NCI-H748 (cell line): Measurements from ENCODE around the gene GRPEL1.
A peak's percentile ranks its signal among the peaks of the same experiment; 100 is the strongest.

ENCODE experiments used
- DNase-seq: peaks from one replicate; lab custom pipeline; 2025; ENCODE audit not compliant: unreplicated experiment; lab: John Stamatoyannopoulos, UW

The GRPEL1 gene

GRCh38 chr4:7045961-7046921 is 21.6 kb downstream of the GRPEL1 start:
- DNase-seq: no peak

GRCh38 chr4:7045553-7045952 is 22.3 kb downstream of the GRPEL1 start:
- no peak for DNase-seq

GRCh38 chr4:7044137-7044930 is 23.5 kb downstream of the GRPEL1 start:
- no peak for DNase-seq

DNA sequence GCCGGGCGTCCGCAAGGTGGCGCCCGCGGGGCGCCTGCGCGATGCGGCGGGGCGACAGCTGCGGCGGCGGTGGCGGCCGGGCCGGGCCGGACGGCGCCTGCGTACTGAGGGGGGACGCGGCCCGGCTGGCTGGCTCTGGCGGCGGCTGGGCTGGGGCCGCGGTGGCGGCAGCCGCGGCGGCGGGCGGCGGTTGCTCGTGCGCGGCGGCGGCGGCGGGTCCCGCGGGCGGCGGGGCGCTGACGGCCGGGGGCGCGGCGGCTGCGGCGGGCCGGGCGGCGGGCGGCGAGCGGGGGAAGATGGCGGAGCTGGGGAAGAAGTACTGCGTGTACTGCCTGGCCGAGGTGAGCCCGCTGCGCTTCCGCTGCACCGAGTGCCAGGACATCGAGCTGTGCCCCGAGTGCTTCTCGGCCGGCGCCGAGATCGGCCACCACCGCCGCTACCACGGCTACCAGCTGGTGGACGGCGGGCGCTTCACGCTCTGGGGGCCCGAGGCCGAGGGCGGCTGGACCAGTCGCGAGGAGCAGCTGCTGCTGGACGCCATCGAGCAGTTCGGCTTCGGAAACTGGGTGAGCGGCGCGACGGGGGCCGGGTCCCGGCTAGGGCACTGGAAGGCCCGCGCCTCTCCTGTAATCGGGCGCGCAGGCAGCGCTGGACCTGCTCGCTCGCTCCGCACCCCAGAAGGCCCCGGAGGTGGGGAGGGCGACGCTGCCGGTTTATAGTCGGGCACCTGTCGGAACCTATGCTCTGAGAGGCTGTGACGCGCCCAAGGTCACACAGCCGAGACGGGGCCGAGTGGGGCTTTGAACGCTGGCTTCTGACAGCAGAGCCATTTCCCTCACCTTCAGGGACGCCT is 24.4 kb downstream of the GRPEL1 start, which contains the start of gene TADA2B:
Gene TADA2B, plus strand, starts transcription at position 89 of the 853 bp plus-strand sequence. Its CDS starts 208 bp downstream, at position 297.
- peak; percentile 49 for DNase-seq

DNA sequence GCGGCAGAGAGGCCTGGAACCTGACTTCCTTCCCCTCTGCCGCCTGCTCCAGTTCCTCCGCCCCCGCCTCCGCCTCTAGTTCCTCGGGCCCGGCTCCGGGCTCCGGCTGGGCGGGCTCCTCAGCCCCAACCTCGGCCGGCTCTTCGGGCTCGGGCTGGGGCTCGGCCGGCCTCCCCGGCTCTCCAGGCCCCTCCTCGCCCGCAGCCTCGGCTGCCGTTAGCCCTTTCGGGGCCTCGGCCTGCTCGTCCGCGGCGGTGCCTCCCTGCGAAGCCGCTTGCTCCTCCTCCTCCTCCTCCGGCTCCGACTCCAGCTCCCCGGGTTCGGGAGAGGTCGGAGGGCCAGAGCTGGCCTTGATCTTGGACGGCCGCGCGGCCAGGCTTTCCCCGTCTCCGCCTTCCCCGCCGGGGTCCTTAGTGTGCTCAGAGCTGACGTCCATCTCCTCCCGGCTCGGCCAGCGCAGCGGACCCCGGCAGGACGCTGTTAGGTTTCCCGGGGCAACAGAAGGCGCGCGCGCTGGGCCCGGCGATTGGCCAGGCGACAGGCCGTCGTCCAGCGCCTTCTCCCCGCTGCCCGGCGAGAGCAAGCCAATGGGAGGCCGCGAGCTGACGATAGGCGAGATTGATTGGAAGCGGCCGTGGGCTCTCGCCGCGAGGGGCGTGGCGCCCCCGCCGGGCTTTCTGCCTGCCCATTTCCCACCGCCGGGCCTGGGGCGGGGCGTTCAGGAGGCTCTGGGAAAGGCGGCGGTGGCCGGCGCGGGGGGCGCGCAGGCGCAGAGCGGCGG is 25.2 kb downstream of the GRPEL1 start:
- DNase-seq: peak; percentile 97

DNA sequence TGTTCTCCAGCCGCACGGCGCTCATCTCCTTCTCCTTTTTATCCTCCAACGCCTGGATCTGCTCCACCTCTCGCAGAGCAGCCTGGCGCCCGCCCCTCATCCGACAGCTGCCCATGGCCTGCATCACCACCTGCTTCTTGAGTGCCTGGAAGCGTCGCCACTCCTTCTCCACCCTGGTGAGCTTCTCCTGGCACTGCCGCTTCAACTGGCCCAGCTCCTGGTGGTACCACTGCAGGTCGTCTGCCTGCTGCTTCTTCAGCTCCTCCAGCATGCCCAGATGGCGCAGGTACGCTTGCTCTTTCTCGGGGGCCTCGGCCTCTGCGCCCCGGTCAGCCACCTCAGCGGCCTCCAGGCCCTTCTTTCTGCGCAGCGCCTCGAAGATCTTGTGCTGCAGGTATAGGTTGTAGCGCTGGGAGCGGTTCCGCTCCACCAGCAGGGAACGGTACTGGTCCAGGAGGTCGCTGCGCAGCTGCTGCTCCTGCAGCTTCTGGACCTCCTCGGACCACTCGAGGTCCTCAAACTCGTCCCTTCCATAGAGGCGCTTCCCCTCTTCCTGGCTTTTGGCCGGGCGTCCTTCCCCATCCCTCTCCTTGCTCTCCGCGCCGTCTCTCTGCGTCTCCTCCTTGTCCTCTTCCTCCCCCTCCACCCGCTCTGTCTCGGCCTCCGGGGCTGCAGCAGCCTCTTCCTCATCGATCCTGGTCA is 25.9 kb downstream of the GRPEL1 start:
- peak; percentile 67 for DNase-seq

- DNase-seq: no peak
Measured at GRCh38 chr4:7041246-7041645, 26.6 kb downstream of the GRPEL1 start.

- DNase-seq: no peak
Measured at GRCh38 chr4:7040765-7041164, 27.1 kb downstream of the GRPEL1 start.

GRCh38 chr4:7037425-7037824 is 30.4 kb downstream of the GRPEL1 start:
- no peak for DNase-seq

- peak; percentile 17 for DNase-seq
Measured at GRCh38 chr4:7034262-7035081, 33.4 kb downstream of the GRPEL1 start.

DNA sequence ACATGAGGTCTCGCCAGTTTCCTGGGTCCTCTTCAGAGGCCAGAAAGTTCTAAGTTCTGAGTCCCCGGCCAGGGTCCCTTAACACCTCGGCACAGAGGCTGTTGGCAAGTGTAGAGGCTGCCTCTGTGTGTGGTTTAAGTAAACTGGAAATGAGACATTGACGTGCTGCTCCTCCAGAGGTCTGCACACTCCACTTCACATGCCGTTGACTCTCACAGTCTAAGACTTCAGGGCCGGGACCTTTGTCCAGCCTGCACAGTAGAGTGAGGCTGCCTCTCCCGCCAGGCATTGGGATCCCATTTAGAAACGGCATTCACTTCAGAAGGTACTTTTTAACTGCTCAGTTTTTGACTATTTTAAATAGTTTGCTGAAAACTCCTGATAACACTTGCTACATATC is 35.3 kb downstream of the GRPEL1 start:
- no peak for DNase-seq

GRCh38 chr4:7031558-7032449 is 36.1 kb downstream of the GRPEL1 start:
- no peak for DNase-seq

DNA sequence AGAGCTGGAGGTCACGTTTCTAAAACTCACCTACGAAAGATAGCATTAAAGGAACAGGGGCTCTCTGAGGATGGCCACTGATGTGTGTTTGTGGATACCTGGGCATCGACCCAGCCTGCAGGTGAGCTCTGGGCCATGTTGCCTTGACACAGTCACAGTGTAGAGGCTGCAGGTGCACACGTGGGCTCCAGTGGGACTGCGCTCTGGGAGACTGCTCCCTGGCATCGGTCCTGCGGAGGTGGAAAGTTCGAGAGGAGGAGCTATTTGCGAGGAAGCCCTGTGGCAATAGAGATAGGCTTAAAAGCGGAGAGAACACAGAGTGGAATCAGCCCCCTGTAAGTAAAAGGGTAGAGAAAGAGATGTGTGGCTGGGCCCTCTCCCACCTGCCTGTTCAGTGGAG is 37.0 kb downstream of the GRPEL1 start:
- no peak for DNase-seq

DNA sequence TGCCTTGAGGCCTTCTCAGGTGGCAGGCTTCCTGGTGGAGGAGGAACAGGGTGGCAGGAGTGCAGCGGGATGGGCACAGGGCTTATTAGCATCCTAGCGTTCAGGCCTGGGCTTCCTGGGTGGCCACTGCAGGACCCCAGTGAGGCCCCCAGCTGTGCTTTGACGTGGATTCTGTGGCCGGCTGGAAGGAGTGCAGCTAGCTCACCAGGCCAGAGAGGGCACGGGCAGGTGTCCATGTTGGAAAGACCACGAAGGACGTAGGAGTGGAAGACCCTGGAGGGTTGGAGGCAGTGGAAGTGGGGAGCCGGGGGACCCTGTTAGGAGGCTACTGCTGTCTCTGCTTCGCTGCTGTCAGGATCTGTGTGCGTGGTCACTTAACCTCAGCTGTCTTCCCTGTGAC is 37.9 kb downstream of the GRPEL1 start:
- no peak for DNase-seq

DNA sequence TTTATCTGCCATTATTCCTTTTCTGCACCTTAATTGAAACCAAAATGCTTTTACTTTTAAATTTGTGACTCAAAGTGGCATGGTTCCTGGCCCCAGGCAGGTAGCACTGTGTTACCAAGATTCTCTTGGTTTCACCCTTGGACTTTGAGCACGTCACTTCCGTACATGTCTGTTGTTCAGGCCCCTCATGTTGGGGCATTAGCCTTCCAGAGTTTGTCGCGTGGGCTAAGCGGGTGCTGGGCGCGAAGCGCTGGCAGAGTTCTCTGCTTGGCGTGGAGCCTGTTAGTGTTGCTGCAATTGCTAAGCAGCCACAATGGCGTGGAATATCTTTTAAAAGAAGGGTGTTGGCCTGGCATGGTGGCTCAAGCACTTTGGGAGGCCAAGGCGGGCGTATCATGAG is 38.7 kb downstream of the GRPEL1 start:
- no peak for DNase-seq

- no peak for DNase-seq
Measured at GRCh38 chr4:7027913-7028312, 40.0 kb downstream of the GRPEL1 start.

- no peak for DNase-seq
Measured at GRCh38 chr4:7027284-7027683, 40.6 kb downstream of the GRPEL1 start.

GRCh38 chr4:7026107-7026506 is 41.8 kb downstream of the GRPEL1 start:
- no peak for DNase-seq
